WTC11 (cell line): ENCODE results near the gene NEMP1.

ENCODE experiments used
- CREB1 ChIP-seq: sonication (generic); formaldehyde crosslinking; IDR thresholded peaks from 2 replicates; pipeline ENCODE4 v1.8.0; 2023; ENCODE audit warnings: mild to moderate bottlenecking, missing genetic modification reagents
- GABPB1 ChIP-seq: sonication (generic); formaldehyde crosslinking; IDR thresholded peaks from 2 replicates; pipeline ENCODE4 v1.8.1; 2023; ENCODE audit warnings: mild to moderate bottlenecking, missing genetic modification reagents
- MAX ChIP-seq: sonication (generic); formaldehyde crosslinking; IDR thresholded peaks from 2 replicates; pipeline ENCODE4 v1.8.0; 2022; ENCODE audit warnings: mild to moderate bottlenecking, missing genetic modification reagents
- NR3C1 ChIP-seq: sonication (generic); formaldehyde crosslinking; conservative IDR thresholded peaks from 2 replicates; pipeline ENCODE4 v1.8.1; 2023; ENCODE audit warnings: low read depth, mild to moderate bottlenecking, missing genetic modification reagents
- SP1 ChIP-seq: sonication (generic); formaldehyde crosslinking; conservative IDR thresholded peaks from 2 replicates; pipeline ENCODE4 v1.8.1; 2022; ENCODE audit warnings: missing genetic modification reagents
- TCF7 ChIP-seq: sonication (generic); formaldehyde crosslinking; IDR thresholded peaks from 2 replicates; pipeline ENCODE4 v1.8.0; 2022; ENCODE audit warnings: mild to moderate bottlenecking, low read depth, missing genetic modification reagents, moderate library complexity
- TEAD4 ChIP-seq: sonication (generic); formaldehyde crosslinking; IDR thresholded peaks from 2 replicates; pipeline ENCODE4 v1.8.0; 2022; ENCODE audit warnings: mild to moderate bottlenecking, missing genetic modification reagents
- ZNF138 ChIP-seq: sonication (generic); formaldehyde crosslinking; conservative IDR thresholded peaks from 2 replicates; pipeline ENCODE4 v1.8.1; 2022; ENCODE audit warnings: mild to moderate bottlenecking, moderate library complexity, missing genetic modification reagents
- ZNF396 ChIP-seq: fragments of 250-450 bp; sonication (Bioruptor Pico); IDR thresholded peaks from 2 replicates; pipeline ENCODE4 v1.8.0; 2021; ENCODE audit warnings: mild to moderate bottlenecking, moderate library complexity, borderline replicate concordance
- TF ChIP-seq, protein P1 (sequence below): fragments of 200-600 bp; IDR thresholded peaks from 2 replicates; pipeline ENCODE4 v1.8.0; 2022; ENCODE audit warnings: antibody characterized with exemption
- TF ChIP-seq, protein P2 (sequence below): sonication (generic); formaldehyde crosslinking; IDR thresholded peaks from 2 replicates; pipeline ENCODE4 v1.8.1; 2022; ENCODE audit warnings: low read depth, mild to moderate bottlenecking, moderate library complexity, missing genetic modification reagents, borderline replicate concordance
- TF ChIP-seq, protein P3 (sequence below): sonication (generic); formaldehyde crosslinking; IDR thresholded peaks from 2 replicates; pipeline ENCODE4 v1.8.0; 2022; ENCODE audit warnings: mild to moderate bottlenecking, missing genetic modification reagents

GRCh38 chr12:57086493-57087009, 8.0 kb upstream of the NEMP1 start:
- TF ChIP-seq, protein P1, sequence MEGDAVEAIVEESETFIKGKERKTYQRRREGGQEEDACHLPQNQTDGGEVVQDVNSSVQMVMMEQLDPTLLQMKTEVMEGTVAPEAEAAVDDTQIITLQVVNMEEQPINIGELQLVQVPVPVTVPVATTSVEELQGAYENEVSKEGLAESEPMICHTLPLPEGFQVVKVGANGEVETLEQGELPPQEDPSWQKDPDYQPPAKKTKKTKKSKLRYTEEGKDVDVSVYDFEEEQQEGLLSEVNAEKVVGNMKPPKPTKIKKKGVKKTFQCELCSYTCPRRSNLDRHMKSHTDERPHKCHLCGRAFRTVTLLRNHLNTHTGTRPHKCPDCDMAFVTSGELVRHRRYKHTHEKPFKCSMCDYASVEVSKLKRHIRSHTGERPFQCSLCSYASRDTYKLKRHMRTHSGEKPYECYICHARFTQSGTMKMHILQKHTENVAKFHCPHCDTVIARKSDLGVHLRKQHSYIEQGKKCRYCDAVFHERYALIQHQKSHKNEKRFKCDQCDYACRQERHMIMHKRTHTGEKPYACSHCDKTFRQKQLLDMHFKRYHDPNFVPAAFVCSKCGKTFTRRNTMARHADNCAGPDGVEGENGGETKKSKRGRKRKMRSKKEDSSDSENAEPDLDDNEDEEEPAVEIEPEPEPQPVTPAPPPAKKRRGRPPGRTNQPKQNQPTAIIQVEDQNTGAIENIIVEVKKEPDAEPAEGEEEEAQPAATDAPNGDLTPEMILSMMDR = no peak
- TF ChIP-seq NR3C1 (CRISPR knock-in tag) (no peak), TCF7 (no peak), SP1 (CRISPR knock-in tag) (no peak), GABPB1 (CRISPR knock-in tag) (no peak), MAX (CRISPR knock-in tag) (no peak), ZNF138 (CRISPR knock-in tag) (no peak), TEAD4 (CRISPR knock-in tag) (no peak), ZNF396 (CRISPR knock-in tag) (no peak), CREB1 (no peak)
- TF ChIP-seq, protein P2, sequence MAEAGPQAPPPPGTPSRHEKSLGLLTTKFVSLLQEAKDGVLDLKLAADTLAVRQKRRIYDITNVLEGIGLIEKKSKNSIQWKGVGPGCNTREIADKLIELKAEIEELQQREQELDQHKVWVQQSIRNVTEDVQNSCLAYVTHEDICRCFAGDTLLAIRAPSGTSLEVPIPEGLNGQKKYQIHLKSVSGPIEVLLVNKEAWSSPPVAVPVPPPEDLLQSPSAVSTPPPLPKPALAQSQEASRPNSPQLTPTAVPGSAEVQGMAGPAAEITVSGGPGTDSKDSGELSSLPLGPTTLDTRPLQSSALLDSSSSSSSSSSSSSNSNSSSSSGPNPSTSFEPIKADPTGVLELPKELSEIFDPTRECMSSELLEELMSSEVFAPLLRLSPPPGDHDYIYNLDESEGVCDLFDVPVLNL (CRISPR knock-in tag) = no peak
- TF ChIP-seq, protein P3, sequence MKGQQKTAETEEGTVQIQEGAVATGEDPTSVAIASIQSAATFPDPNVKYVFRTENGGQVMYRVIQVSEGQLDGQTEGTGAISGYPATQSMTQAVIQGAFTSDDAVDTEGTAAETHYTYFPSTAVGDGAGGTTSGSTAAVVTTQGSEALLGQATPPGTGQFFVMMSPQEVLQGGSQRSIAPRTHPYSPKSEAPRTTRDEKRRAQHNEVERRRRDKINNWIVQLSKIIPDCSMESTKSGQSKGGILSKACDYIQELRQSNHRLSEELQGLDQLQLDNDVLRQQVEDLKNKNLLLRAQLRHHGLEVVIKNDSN (CRISPR knock-in tag) = no peak
